Smooth muscle cell (in vitro differentiated cells): Measurements from ENCODE around the gene ZNF169. TPM values are rescaled to one million over a fixed set of nuclear protein-coding genes. Genes with fewer than 3 reads are reported as not detected.

Experiments used
- DNase-seq: peaks from one replicate; lab custom pipeline; 2025; ENCODE audit not compliant: unreplicated experiment; lab: John Stamatoyannopoulos, UW
- H2AFZ ChIP-seq: fragments of 200-600 bp; sonication (generic); 2 replicates; pipeline ENCODE4 v1.6.0; 2016; ENCODE audit warnings: antibody characterized with exemption, low read depth, mild to moderate bottlenecking
- H3F3A ChIP-seq: fragments of 200-600 bp; sonication (generic); 2 replicates; pipeline ENCODE4 v1.6.0; 2017; ENCODE audit warnings: antibody characterized with exemption, low read depth
- H3K27ac ChIP-seq: fragments of 200-600 bp; sonication (generic); 2 replicates; pipeline ENCODE4 v1.5.1; 2016; ENCODE audit warnings: low read depth, mild to moderate bottlenecking
- H3K27me3 ChIP-seq: fragments of 200-600 bp; sonication (generic); 2 replicates; pipeline ENCODE4 v1.6.1; 2016; ENCODE audit warnings: low read depth, mild to moderate bottlenecking
- H3K36me3 ChIP-seq: fragments of 200-600 bp; sonication (generic); 2 replicates; pipeline ENCODE4 v1.5.1; 2016; ENCODE audit warnings: low read depth
- H3K4me1 ChIP-seq: fragments of 200-600 bp; sonication (generic); 2 replicates; pipeline ENCODE4 v1.5.1; 2016; ENCODE audit warnings: low read depth
- H3K4me2 ChIP-seq: fragments of 200-600 bp; sonication (generic); 2 replicates; pipeline ENCODE4 v1.6.0; 2016; ENCODE audit warnings: mild to moderate bottlenecking
- H3K4me3 ChIP-seq: fragments of 200-600 bp; sonication (generic); 2 replicates; pipeline ENCODE4 v1.5.1; 2016; ENCODE audit warnings: mild to moderate bottlenecking
- H3K79me2 ChIP-seq: fragments of 200-600 bp; sonication (generic); 2 replicates; pipeline ENCODE4 v1.6.0; 2016; ENCODE audit warnings: low read depth, mild to moderate bottlenecking
- H3K9ac ChIP-seq: fragments of 200-600 bp; sonication (generic); 2 replicates; pipeline ENCODE4 v1.6.0; 2016; ENCODE audit warnings: low read depth
- H3K9me3 ChIP-seq: fragments of 200-600 bp; sonication (generic); replicated peaks from 2 replicates; pipeline ENCODE4 v1.5.1; 2016; ENCODE audit warnings: low read depth
- H4K20me1 ChIP-seq: fragments of 200-600 bp; sonication (generic); 2 replicates; pipeline ENCODE4 v1.6.0; 2016; ENCODE audit warnings: low read depth
- WGBS: methylation state at CpG from one replicate; pipeline ENCODE4 v1.1.7; 2016; ENCODE audit warnings: low lambda C conversion rate; 5-methylcytosine and 5-hydroxymethylcytosine counted together
- polyA plus RNA-seq: library from polyadenylated mRNA; unstranded; fragments of >200 nt; fragmentation: Nextera tagmentation; extraction: Ambion mirVana; gene quantifications from 2 replicates; pipeline ENCODE4 v1.2.1, GENCODE V29; 2016
- total RNA-seq: library from RNA; depleted of rRNA; stranded (reverse); fragments of >200 nt; gene quantifications from 2 replicates; pipeline ENCODE4 v1.2.3, GENCODE V29; 2014
- TF ChIP-seq, protein P1 (sequence below): fragments of 200-600 bp; sonication (generic); IDR thresholded peaks from 2 replicates; pipeline ENCODE4 v1.5.1; 2017; ENCODE audit warnings: borderline replicate concordance, mild to moderate bottlenecking, antibody characterized with exemption; ENCODE audit not compliant: insufficient read depth, poor library complexity, severe bottlenecking

ZNF169 gene
- total and polyA plus RNA-seq, 2 experiments from 2014 or later: 0.45 to 2.1 TPM

DNA sequence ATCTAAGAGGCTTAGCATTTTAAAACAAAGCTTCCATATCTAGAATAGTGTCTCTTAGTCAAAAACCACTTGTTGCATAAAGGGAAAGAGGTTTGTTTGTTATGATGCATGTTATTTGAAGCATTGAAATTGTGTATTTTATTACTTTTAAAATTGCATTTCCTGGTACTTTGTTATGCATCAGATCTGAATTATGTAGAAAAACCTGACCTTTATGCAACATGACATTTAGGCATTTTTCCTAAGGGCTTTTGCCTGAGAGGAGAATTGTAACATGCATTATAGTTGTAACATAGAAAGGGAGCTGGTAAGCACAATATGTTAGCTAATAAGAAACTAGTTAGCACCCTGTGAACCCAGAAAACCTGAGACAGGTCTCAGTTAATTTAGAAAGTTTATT, 22.0 kb downstream of the ZNF169 start:
- Histone ChIP-seq H3K27ac (no peak overlapping the region), H3K36me3 (no peaks in the 10 kb centered on the region), H3K79me2 (no peaks in the 10 kb centered on the region), H2AFZ (no peak overlapping the region), H3K4me3 (no peak overlapping the region), H4K20me1 (no peaks in the 10 kb centered on the region), H3F3A (no peaks in the 10 kb centered on the region), H3K9ac (no peak overlapping the region), H3K27me3 (no peaks in the 10 kb centered on the region), H3K4me1 (no peaks in the 10 kb centered on the region), H3K9me3 (no peaks in the 10 kb centered on the region), H3K4me2 (no peak overlapping the region)
- TF ChIP-seq, protein P1, sequence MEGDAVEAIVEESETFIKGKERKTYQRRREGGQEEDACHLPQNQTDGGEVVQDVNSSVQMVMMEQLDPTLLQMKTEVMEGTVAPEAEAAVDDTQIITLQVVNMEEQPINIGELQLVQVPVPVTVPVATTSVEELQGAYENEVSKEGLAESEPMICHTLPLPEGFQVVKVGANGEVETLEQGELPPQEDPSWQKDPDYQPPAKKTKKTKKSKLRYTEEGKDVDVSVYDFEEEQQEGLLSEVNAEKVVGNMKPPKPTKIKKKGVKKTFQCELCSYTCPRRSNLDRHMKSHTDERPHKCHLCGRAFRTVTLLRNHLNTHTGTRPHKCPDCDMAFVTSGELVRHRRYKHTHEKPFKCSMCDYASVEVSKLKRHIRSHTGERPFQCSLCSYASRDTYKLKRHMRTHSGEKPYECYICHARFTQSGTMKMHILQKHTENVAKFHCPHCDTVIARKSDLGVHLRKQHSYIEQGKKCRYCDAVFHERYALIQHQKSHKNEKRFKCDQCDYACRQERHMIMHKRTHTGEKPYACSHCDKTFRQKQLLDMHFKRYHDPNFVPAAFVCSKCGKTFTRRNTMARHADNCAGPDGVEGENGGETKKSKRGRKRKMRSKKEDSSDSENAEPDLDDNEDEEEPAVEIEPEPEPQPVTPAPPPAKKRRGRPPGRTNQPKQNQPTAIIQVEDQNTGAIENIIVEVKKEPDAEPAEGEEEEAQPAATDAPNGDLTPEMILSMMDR: no peak
- DNase-seq: no peak

DNA sequence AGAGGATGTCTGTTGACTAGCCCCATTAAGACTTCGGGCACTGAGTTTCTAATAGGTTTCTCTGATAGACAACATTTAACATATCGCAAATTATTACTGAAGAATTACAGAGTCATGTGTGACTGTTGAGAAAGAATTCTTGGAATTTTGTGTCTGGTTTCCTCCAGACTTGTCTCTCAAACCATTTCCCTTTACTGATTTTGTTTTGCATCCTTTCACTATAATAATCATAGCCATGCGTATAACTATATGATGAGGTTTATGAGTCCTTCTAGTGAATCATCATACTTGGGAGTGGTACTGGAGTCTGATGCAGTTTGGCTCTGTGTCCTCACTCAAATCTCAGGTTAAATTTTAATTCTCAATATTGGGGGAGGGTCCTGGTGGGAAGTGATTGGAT, 27.0 kb downstream of the ZNF169 start:
- H3K27me3 ChIP-seq: no peaks in the 10 kb centered on the region
- H4K20me1 ChIP-seq: no peaks in the 10 kb centered on the region
- H3K4me1 ChIP-seq: no peaks in the 10 kb centered on the region
- H3K4me3 ChIP-seq: no peak overlapping the region
- no peaks in the 10 kb centered on the region for H3K9me3 ChIP-seq
- no peaks in the 10 kb centered on the region for H3F3A ChIP-seq
- no peak overlapping the region for H3K9ac ChIP-seq
- no peak overlapping the region for H2AFZ ChIP-seq
- no peaks in the 10 kb centered on the region for H3K36me3 ChIP-seq
- H3K79me2 ChIP-seq: no peaks in the 10 kb centered on the region
- 83% methylated on average over 3 of the region's 3 CpGs for WGBS
- H3K27ac ChIP-seq: no peak overlapping the region
- no peak for DNase-seq
- H3K4me2 ChIP-seq: no peak overlapping the region
- TF ChIP-seq, protein P1: no peak

DNA sequence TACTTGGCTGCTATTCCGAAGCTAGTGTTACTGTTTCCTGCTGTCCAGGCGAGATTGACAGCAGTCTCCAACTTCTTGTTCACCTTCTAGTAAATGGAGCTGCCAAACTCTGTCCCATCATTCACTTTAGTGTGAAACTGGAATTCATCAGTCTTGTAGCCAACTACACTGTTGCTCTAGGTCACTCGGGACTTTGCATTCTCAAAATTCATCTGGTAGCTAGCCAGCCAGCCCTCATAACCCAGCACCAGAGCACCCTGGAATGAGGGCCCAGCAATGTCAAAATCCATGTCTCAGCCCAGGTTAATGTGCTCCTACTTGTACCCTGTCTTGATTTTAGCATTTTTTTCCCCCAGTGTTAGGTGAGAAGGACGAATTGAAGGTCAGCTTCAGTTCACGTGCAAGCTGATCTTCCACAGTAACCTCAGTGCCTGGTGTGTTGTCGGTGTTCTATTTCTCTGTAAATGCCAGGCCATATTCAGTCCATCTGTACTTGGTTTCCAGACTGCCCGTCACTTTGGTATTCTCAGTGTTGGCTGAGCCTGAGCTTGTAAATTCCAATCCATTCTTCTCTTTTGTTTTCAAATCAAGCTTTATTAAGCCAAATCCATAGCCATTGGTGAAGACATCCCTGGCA, 28.9 kb downstream of the ZNF169 start:
- no peak overlapping the region for H3K4me2 ChIP-seq
- no peak overlapping the region for H3K27ac ChIP-seq
- H3K79me2 ChIP-seq: no peaks in the 10 kb centered on the region
- no peak overlapping the region for H3K4me3 ChIP-seq
- H3F3A ChIP-seq: no peaks in the 10 kb centered on the region
- H3K4me1 ChIP-seq: no peaks in the 10 kb centered on the region
- no peaks in the 10 kb centered on the region for H3K27me3 ChIP-seq
- H3K9ac ChIP-seq: no peak overlapping the region
- H3K36me3 ChIP-seq: no peaks in the 10 kb centered on the region
- DNase-seq: no peak
- no peaks in the 10 kb centered on the region for H3K9me3 ChIP-seq
- TF ChIP-seq, protein P1: no peak
- H4K20me1 ChIP-seq: no peaks in the 10 kb centered on the region
- no peak overlapping the region for H2AFZ ChIP-seq
- 93% methylated on average over 7 of the region's 7 CpGs for WGBS

GRCh38 chr9:94289691-94290090, 30.6 kb downstream of the ZNF169 start:
- Histone ChIP-seq H3K4me3 (no peak overlapping the region), H3K9me3 (no peaks in the 10 kb centered on the region), H3K36me3 (no peaks in the 10 kb centered on the region), H3K4me2 (no peak overlapping the region), H3K27me3 (no peaks in the 10 kb centered on the region), H3F3A (no peaks in the 10 kb centered on the region), H3K79me2 (no peaks in the 10 kb centered on the region), H3K9ac (no peak overlapping the region), H3K27ac (no peak overlapping the region), H2AFZ (no peak overlapping the region), H4K20me1 (no peaks in the 10 kb centered on the region), H3K4me1 (no peaks in the 10 kb centered on the region)
- no peak for DNase-seq
- WGBS: 92% methylated on average over 2 of the region's 2 CpGs
- TF ChIP-seq, protein P1: no peak
